ENCODE results near the gene ARMH2. TPM values are rescaled to one million over a fixed set of nuclear protein-coding genes. Genes with fewer than 3 reads are reported as not detected.

ARMH2 gene
- total and polyA plus RNA-seq, 8 donors: not detected

DNA sequence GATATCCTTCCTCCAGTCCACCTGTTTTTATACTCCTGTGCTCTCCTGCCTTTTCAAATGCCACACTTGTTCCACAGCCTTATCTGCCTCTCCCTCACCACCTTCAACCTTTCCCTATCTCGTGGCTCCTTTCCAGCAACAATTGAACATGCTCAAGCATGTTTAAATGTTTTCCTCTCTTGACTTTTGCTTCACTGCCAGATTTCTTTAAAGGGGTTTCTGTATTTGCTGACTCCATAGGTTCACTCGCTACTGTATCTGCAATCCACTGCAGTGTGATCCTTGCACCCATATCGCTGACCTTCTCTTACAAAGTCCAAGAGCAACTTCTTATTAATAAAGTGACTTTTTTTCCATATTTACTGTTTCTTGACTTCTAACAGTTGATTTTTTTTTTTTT is 35.1 kb downstream of the ARMH2 start:
- Histone ChIP-seq H3K4me1 (peaks cover 8 to 12% (median 10%) of the 10 kb centered on the region in 3 donors), H3K9me3 (no peaks in the 10 kb centered on the region), H3K27me3 (no peaks in the 10 kb centered on the region), H3K36me3 (no peaks in the 10 kb centered on the region), H3K27ac (peak overlapping the region in 1 of 4 donors; percentile 1), H3K4me3 (no peak overlapping the region)
- ATAC-seq (peak in 3 of 4 donors; percentile 47 to 83 (median 74)), FAIRE-seq (no peak), DNase-seq (peak in 2 of 6 donors; percentile 44 to 52)
- TF ChIP-seq, protein P1, sequence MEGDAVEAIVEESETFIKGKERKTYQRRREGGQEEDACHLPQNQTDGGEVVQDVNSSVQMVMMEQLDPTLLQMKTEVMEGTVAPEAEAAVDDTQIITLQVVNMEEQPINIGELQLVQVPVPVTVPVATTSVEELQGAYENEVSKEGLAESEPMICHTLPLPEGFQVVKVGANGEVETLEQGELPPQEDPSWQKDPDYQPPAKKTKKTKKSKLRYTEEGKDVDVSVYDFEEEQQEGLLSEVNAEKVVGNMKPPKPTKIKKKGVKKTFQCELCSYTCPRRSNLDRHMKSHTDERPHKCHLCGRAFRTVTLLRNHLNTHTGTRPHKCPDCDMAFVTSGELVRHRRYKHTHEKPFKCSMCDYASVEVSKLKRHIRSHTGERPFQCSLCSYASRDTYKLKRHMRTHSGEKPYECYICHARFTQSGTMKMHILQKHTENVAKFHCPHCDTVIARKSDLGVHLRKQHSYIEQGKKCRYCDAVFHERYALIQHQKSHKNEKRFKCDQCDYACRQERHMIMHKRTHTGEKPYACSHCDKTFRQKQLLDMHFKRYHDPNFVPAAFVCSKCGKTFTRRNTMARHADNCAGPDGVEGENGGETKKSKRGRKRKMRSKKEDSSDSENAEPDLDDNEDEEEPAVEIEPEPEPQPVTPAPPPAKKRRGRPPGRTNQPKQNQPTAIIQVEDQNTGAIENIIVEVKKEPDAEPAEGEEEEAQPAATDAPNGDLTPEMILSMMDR (IDR thresholded peaks at IDR 0.05): no peak
- intact Hi-C loops (cut with DNase I): loop anchor here in 1 of 3 donors (10.0 kb wide), 1 partner anchor 179 kb away; no protein-coding TSS in a partner anchor
- WGBS, 2 donors: 10 to 12% methylated on average over 3 of the region's 3 CpGs

DNA sequence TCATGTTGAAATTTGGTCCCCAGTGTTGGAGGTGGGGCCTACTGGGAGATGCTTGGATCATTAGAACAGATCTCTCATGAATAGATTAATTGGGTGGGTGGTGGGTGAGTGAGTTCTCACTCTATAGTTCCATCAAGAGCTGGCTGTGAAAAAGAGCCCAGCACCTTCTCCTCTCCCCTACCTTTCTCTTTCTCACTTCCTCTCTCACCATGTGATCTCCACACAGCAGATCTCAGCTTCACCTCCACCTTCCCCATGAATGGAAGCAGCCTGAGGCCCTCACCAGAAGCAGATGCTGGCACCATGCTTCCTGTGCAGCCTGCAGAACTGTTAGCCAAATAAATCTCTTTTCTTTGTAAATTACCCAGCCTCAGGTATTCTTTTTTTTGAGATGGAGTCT is 36.9 kb downstream of the ARMH2 start:
- intact Hi-C loops (cut with DNase I): loop anchor here in 1 of 3 donors (10.0 kb wide), 1 partner anchor 177 kb away; no protein-coding TSS in a partner anchor
- peaks cover 8 to 12% (median 10%) of the 10 kb centered on the region in 3 donors for H3K4me1 ChIP-seq
- no peaks in the 10 kb centered on the region for H3K36me3 ChIP-seq
- no peaks in the 10 kb centered on the region for H3K9me3 ChIP-seq
- H3K27me3 ChIP-seq: no peaks in the 10 kb centered on the region
- ATAC-seq (no peak), DNase-seq (no peak), FAIRE-seq (no peak)
- TF ChIP-seq, protein P1 (IDR thresholded peaks at IDR 0.05): no peak
- H3K27ac ChIP-seq: no peak overlapping the region
- no peak overlapping the region for H3K4me3 ChIP-seq

DNA sequence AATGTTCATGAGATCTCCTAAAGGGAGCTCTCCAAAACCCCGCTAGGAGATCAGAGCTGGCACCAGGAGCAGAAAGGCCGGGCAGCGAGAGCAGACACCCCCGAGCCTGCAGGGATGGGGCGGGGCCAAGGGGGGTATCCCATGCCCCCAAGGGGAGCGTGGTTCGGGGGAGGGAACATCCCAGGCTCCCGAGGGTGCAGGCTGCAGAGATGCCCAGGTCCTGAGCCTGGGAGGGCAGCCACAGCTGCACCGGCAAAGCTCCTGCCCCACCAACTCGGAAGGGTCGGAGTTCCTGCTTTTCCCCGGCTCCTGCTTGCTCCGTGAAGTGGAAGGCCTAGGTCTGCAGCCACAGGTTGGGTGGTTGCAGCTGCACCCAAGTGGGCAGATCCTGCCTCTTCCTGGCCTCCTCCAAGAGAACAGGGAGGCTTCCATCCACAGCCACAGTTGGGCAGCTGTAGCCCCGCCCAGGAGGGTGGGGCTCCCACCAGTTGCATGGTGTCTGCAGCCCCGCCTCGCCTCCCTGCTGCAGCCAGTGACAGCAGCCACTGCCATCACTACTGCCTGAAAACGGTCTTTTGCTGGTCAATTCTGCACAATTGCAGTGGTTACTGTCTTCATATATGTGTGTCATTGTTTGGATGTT is 37.4 kb downstream of the ARMH2 start:
- intact Hi-C loops (cut with DNase I): loop anchor here in 1 of 3 donors (10.0 kb wide), 1 partner anchor 177 kb away; no protein-coding TSS in a partner anchor
- no peak for DNase-seq
- no peak for ATAC-seq
- peaks cover 8 to 10% (median 9%) of the 10 kb centered on the region in 3 donors for H3K4me1 ChIP-seq
- H3K4me3 ChIP-seq: no peak overlapping the region
- no peak for FAIRE-seq
- no peaks in the 10 kb centered on the region for H3K27me3 ChIP-seq
- no peaks in the 10 kb centered on the region for H3K9me3 ChIP-seq
- 91 to 95% methylated on average over 17 of the region's 17 CpGs for WGBS, 2 donors
- H3K36me3 ChIP-seq: no peaks in the 10 kb centered on the region
- TF ChIP-seq, protein P1 (IDR thresholded peaks at IDR 0.05): no peak
- H3K27ac ChIP-seq: no peak overlapping the region

DNA sequence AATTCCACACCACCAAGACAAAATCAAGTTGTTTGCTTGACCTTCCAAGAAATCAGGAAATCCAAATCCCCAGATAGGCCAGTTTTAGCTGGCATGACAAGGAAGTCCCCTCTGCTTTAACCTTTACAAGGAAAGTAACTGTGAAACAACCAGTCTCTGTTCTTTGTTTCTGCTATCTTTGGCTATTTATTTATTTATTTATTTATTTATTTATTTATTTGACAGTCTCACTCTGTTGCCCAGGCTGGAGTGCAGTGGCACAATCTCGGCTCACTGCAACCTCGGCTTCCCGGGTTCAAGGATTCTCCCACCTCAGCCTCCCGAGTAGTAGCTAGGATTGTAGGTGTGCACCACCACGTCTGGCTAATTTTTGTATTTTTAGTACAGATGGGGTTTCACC is 38.5 kb downstream of the ARMH2 start:
- intact Hi-C loops (cut with DNase I): loop anchor here in 1 of 3 donors (10.0 kb wide), 1 partner anchor 175 kb away; no protein-coding TSS in a partner anchor
- Histone ChIP-seq H3K9me3 (no peaks in the 10 kb centered on the region), H3K27ac (no peak overlapping the region), H3K4me1 (peaks cover 8 to 10% (median 9%) of the 10 kb centered on the region in 3 donors), H3K36me3 (no peaks in the 10 kb centered on the region), H3K27me3 (no peaks in the 10 kb centered on the region), H3K4me3 (no peak overlapping the region)
- ATAC-seq (no peak), FAIRE-seq (no peak), DNase-seq (no peak)
- 80 to 85% methylated on average over 5 of the region's 5 CpGs for WGBS, 2 donors
- TF ChIP-seq, protein P1 (IDR thresholded peaks at IDR 0.05): no peak

DNA sequence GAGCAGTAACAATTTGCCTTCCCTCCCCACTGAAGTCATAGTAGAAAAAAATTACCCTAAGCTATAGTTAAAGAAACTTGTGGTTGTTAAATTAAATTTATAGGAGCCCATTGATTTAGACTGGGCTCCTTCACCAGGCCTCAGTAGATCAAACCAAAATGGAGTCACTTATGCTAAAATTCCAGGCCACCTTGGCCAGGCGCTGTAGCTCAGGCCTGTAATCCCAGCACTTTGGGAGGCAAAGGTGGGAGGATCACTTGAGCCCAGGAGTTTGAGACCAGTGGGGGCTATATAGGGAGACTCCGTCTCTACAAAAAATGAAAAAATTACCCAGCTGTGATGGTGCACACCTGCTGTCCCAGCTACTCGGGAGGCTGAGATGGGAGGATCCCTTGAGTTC is 39.0 kb downstream of the ARMH2 start:
- H3K9me3 ChIP-seq: no peaks in the 10 kb centered on the region
- H3K27me3 ChIP-seq: no peaks in the 10 kb centered on the region
- FAIRE-seq: no peak
- H3K4me3 ChIP-seq: no peak overlapping the region
- H3K36me3 ChIP-seq: no peaks in the 10 kb centered on the region
- WGBS, 2 donors: 93 to 94% methylated on average over 3 of the region's 3 CpGs
- H3K27ac ChIP-seq: no peak overlapping the region
- TF ChIP-seq, protein P1 (IDR thresholded peaks at IDR 0.05): no peak
- no peak for ATAC-seq
- no peak for DNase-seq
- intact Hi-C loops (cut with DNase I): loop anchor here in 1 of 3 donors (10.0 kb wide), 1 partner anchor 175 kb away; no protein-coding TSS in a partner anchor
- H3K4me1 ChIP-seq: peaks cover 8 to 12% (median 10%) of the 10 kb centered on the region in 3 donors
